C4-2B (cell line): ENCODE data around the gene ZNF644.

ENCODE experiments used
- CTCF ChIP-seq: fragments of 450-650 bp; conservative IDR thresholded peaks from 2 replicates; pipeline ENCODE4 v1.5.1; 2017; ENCODE audit warnings: mild to moderate bottlenecking
- ZFX ChIP-seq: fragments of 450-650 bp; IDR thresholded peaks from 2 replicates; pipeline ENCODE4 v1.6.1; 2017

DNA sequence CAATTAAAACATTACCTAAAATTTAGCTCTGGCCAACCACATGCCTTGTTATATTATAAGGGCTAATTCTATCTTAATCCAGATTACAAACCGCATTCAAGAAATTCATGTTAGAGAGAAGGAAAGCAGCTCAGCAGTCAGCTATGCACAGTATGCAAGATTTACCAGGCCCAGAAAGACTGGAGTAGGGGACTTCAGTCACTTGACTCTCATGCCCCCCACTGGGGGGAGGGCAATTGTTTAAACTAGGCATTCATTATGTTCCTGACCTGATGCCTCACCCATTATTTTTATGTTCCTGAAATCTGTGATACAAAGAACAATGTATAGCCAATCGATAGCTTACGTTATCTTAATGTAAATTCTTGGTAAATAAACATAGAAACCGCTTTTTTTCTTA lies 96.9 kb downstream of the ZNF644 start:
- TF ChIP-seq CTCF (no peak), ZFX (no peak)
